22Rv1 (cell line): ENCODE measurements around the gene WDR70.

Experiments
- ZFX ChIP-seq: fragments of 450-650 bp; IDR thresholded peaks from 2 replicates; pipeline ENCODE4 v1.6.1; 2017; ENCODE audit warnings: antibody characterized with exemption, borderline replicate concordance
- TF ChIP-seq, protein P1 (sequence below): fragments of 450-650 bp; IDR thresholded peaks from 2 replicates; pipeline ENCODE4 v1.5.1; 2017; ENCODE audit warnings: mild to moderate bottlenecking

DNA sequence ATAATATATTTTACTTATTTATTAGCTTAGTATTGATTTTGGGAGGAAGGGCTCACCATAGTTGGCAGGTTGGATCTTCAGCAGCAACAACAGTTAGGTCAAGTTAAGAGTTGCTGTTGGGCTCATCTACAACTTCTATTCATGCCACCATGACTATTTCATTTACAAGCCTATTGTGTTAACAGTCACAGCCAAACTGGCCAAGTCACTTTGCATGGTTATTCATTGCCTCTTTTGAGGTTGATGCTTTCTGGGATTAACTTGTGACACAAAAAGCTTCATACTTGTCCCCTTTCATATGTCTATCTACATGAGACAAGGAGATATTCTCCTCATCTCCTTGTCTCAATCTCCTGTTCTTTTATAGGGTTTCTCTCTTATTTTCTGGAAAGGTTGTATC, 98.3 kb downstream of the WDR70 start:
- TF ChIP-seq ZFX, result no peak
- TF ChIP-seq, protein P1, sequence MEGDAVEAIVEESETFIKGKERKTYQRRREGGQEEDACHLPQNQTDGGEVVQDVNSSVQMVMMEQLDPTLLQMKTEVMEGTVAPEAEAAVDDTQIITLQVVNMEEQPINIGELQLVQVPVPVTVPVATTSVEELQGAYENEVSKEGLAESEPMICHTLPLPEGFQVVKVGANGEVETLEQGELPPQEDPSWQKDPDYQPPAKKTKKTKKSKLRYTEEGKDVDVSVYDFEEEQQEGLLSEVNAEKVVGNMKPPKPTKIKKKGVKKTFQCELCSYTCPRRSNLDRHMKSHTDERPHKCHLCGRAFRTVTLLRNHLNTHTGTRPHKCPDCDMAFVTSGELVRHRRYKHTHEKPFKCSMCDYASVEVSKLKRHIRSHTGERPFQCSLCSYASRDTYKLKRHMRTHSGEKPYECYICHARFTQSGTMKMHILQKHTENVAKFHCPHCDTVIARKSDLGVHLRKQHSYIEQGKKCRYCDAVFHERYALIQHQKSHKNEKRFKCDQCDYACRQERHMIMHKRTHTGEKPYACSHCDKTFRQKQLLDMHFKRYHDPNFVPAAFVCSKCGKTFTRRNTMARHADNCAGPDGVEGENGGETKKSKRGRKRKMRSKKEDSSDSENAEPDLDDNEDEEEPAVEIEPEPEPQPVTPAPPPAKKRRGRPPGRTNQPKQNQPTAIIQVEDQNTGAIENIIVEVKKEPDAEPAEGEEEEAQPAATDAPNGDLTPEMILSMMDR, result no peak
